DND-41 (cell line): ENCODE data around the gene LIG1.

Source experiments
- EZH2 ChIP-seq: IDR thresholded peaks from 3 replicates; pipeline ENCODE4 v1.6.1; 2012; ENCODE audit warnings: borderline replicate concordance, low read depth, mild to moderate bottlenecking, moderate library complexity, low read length, inconsistent platforms; ENCODE audit not compliant: severe bottlenecking
- TF ChIP-seq, protein P1 (sequence below): IDR thresholded peaks from 2 replicates; pipeline ENCODE4 v1.5.1; 2012; ENCODE audit warnings: borderline replicate concordance, low read length, moderate library complexity, mild to moderate bottlenecking; ENCODE audit not compliant: poor library complexity, severe bottlenecking; ENCODE audit errors: extremely low read depth

DNA sequence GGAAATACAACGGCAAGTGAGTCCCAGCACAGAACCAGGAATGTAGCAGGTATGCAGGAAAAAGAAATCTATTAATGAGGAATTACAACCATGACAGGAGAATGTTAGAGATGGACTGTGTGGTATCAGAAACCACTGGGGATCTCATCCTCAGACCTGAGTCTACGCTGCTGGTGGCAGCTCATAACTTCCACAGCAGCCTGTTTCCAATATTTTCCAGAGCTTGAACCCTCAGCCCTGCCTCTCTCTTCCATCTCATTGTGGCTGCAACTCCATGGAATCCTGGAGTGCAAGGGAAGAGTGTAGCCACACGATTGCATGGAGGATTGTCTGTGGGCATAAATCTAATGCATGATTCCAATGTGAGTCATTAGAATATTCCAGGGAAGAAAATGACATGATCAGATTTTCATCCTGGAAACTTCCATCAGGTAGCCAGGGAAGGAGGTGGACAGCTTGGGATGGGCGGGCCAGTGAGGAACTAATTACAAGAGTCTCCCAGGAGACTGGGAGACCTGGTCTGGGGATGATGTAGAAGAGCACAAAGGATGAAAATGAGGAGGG lies 74.5 kb downstream of the LIG1 start:
- no peak for TF ChIP-seq EZH2
- TF ChIP-seq, protein P1, sequence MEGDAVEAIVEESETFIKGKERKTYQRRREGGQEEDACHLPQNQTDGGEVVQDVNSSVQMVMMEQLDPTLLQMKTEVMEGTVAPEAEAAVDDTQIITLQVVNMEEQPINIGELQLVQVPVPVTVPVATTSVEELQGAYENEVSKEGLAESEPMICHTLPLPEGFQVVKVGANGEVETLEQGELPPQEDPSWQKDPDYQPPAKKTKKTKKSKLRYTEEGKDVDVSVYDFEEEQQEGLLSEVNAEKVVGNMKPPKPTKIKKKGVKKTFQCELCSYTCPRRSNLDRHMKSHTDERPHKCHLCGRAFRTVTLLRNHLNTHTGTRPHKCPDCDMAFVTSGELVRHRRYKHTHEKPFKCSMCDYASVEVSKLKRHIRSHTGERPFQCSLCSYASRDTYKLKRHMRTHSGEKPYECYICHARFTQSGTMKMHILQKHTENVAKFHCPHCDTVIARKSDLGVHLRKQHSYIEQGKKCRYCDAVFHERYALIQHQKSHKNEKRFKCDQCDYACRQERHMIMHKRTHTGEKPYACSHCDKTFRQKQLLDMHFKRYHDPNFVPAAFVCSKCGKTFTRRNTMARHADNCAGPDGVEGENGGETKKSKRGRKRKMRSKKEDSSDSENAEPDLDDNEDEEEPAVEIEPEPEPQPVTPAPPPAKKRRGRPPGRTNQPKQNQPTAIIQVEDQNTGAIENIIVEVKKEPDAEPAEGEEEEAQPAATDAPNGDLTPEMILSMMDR: no peak
